WTC11 (cell line): Measurements from ENCODE around the gene FBXO42.
"Not testable (repeated sequence)": the region's sequence is repeated elsewhere in the genome, so short reads cannot be mapped to it uniquely, and the experiment has no call there.

Experiments
- ATF3 ChIP-seq: sonication (generic); formaldehyde crosslinking; conservative IDR thresholded peaks from 2 replicates; pipeline ENCODE4 v1.8.1; 2022; ENCODE audit warnings: mild to moderate bottlenecking, missing genetic modification reagents
- MAX ChIP-seq: sonication (generic); formaldehyde crosslinking; IDR thresholded peaks from 2 replicates; pipeline ENCODE4 v1.8.0; 2022; ENCODE audit warnings: mild to moderate bottlenecking, missing genetic modification reagents
- SP1 ChIP-seq: sonication (generic); formaldehyde crosslinking; conservative IDR thresholded peaks from 2 replicates; pipeline ENCODE4 v1.8.1; 2022; ENCODE audit warnings: missing genetic modification reagents
- ZNF121 ChIP-seq: sonication (generic); formaldehyde crosslinking; IDR thresholded peaks from 2 replicates; pipeline ENCODE4 v1.8.0; 2023; ENCODE audit warnings: missing genetic modification reagents

GRCh38 chr1:16222716-16223115 lies 129.6 kb downstream of the FBXO42 start:
- not testable (repeated sequence) for TF ChIP-seq SP1 (CRISPR knock-in tag); ZNF121; ATF3 (CRISPR knock-in tag); MAX (CRISPR knock-in tag)
